ENCODE results near the gene TLE1.

The TLE1 gene

DNA sequence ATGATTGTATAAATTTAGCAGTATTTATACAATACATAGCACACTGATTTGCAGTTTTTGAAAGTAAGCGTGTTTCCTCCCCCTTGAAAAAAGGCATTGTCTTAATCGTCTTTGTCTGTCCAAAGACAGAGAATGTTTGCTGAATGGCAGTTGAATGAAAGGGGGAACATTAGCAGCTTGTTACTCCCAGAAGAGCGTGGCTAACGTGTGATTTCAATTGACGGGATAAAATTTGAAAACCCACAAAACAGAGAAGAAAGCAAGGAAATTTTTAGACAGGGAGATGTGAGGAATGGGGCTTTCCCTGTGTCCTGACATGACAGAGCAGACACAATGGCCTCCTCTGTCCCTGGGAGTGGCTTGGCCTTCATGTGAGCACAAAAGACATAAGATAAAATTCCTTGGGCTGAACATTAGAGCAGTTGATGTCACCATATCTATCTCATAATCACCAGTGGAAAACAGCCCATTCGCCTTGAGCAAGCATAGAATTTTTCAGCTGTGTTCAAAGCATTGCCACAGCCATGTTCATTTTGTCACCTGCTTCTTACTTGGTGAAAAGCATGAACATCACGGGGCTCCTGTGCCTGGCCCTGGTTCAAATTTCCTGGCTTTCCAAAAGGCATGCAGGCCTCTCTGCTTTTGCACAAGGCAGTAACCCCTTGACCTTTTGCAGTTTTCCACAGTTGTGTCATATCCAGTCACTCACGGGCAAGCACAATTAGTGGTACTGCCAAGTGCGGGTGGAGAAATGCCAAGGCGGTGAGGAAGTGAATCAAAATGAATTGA lies 126.9 kb downstream of the TLE1 start:
- TF ChIP-seq POLR2AphosphoS5 (IDR thresholded peaks at IDR 0.05; ENCODE audit: low read depth, low read length) = no peak
- TF ChIP-seq TAF1 (IDR thresholded peaks at IDR 0.05; ENCODE audit: borderline replicate concordance, insufficient read depth, low read length) = no peak
- no peak for TF ChIP-seq FOXP2 (optimal IDR thresholded peaks at IDR 0.05; ENCODE audit: borderline replicate concordance, extremely low read depth, extremely low read length, insufficient read depth)
- TF ChIP-seq SIN3A (IDR thresholded peaks at IDR 0.05; ENCODE audit: borderline replicate concordance, insufficient read depth, low read length) = no peak
- TF ChIP-seq, protein P1, sequence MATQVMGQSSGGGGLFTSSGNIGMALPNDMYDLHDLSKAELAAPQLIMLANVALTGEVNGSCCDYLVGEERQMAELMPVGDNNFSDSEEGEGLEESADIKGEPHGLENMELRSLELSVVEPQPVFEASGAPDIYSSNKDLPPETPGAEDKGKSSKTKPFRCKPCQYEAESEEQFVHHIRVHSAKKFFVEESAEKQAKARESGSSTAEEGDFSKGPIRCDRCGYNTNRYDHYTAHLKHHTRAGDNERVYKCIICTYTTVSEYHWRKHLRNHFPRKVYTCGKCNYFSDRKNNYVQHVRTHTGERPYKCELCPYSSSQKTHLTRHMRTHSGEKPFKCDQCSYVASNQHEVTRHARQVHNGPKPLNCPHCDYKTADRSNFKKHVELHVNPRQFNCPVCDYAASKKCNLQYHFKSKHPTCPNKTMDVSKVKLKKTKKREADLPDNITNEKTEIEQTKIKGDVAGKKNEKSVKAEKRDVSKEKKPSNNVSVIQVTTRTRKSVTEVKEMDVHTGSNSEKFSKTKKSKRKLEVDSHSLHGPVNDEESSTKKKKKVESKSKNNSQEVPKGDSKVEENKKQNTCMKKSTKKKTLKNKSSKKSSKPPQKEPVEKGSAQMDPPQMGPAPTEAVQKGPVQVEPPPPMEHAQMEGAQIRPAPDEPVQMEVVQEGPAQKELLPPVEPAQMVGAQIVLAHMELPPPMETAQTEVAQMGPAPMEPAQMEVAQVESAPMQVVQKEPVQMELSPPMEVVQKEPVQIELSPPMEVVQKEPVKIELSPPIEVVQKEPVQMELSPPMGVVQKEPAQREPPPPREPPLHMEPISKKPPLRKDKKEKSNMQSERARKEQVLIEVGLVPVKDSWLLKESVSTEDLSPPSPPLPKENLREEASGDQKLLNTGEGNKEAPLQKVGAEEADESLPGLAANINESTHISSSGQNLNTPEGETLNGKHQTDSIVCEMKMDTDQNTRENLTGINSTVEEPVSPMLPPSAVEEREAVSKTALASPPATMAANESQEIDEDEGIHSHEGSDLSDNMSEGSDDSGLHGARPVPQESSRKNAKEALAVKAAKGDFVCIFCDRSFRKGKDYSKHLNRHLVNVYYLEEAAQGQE (IDR thresholded peaks at IDR 0.05; ENCODE audit: insufficient read depth in 1 of 2, low read depth in 2 of 2, low read length in 2 of 2) = no peak

DNA sequence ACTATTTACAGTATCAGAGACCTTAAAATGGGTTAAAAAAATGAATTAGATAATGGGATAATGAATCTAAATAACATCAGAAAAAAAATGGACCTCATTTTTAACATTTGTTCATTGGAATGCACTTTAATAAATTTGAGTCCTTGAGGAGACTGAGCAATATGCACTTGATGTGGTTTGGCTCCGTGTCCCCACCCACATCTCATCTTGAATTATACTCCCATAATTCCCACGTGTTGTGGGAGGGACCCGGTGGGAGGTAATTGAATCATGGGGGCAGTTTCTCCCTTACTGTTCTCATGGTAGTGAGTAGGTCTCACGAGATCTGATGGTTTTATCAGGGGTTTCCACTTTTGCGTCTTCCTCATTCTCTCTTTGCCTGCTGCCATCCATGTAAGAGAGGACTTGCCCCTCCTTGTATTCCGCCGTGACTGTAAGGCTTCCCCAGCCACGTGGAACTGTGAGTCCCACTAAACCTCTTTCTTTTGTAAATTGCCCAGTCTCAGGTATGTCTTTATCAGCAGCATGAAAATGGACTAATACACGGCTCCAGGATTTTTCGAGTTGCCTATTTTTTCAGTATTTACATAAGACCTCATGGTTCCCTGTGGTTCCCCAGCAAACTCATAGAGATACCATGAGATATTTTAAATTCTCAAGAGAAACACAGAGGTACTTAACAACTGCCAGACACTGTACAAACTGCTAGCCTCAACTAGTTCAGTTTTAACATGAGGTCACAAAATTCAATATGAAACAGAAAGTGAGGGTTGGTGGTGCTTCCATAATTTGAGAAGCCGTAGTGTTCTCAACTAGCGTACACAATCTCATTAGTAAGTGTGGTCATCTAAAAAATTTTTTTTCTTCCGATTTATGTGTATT lies 128.3 kb downstream of the TLE1 start:
- TF ChIP-seq TAF1 (IDR thresholded peaks at IDR 0.05; ENCODE audit: borderline replicate concordance, insufficient read depth, low read length) = no peak
- no peak for TF ChIP-seq FOXP2 (optimal IDR thresholded peaks at IDR 0.05; ENCODE audit: borderline replicate concordance, extremely low read depth, extremely low read length, insufficient read depth)
- TF ChIP-seq, protein P1 (IDR thresholded peaks at IDR 0.05; ENCODE audit: insufficient read depth in 1 of 2, low read depth in 2 of 2, low read length in 2 of 2) = no peak
- TF ChIP-seq SIN3A (IDR thresholded peaks at IDR 0.05; ENCODE audit: borderline replicate concordance, insufficient read depth, low read length) = no peak
- no peak for TF ChIP-seq POLR2AphosphoS5 (IDR thresholded peaks at IDR 0.05; ENCODE audit: low read depth, low read length)

DNA sequence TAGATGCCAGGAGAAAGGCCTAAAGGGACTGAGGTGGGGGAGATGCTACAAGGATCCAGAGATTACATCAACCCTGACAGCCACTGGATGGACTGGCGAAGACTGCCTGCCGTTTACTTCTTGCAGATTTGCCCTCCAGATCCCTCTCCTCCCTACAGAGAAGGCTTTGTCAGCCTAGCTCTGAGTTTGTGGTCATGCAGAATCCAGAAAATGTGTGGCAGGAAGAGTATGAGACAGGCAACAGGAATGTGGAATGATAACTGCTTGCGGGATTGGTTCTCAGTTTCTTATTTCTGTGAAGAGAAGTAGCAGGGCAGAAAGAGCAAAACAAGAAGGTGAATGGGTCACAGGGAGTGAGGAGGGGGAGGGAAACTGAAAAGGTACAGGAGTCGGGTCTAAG lies 129.6 kb downstream of the TLE1 start:
- no peak for TF ChIP-seq POLR2AphosphoS5 (IDR thresholded peaks at IDR 0.05; ENCODE audit: low read depth, low read length)
- TF ChIP-seq TAF1 (IDR thresholded peaks at IDR 0.05; ENCODE audit: borderline replicate concordance, insufficient read depth, low read length) = no peak
- TF ChIP-seq FOXP2 (optimal IDR thresholded peaks at IDR 0.05; ENCODE audit: borderline replicate concordance, extremely low read depth, extremely low read length, insufficient read depth) = no peak
- TF ChIP-seq, protein P1 (IDR thresholded peaks at IDR 0.05; ENCODE audit: insufficient read depth in 1 of 2, low read depth in 2 of 2, low read length in 2 of 2) = no peak
- TF ChIP-seq SIN3A (IDR thresholded peaks at IDR 0.05; ENCODE audit: borderline replicate concordance, insufficient read depth, low read length) = no peak

DNA sequence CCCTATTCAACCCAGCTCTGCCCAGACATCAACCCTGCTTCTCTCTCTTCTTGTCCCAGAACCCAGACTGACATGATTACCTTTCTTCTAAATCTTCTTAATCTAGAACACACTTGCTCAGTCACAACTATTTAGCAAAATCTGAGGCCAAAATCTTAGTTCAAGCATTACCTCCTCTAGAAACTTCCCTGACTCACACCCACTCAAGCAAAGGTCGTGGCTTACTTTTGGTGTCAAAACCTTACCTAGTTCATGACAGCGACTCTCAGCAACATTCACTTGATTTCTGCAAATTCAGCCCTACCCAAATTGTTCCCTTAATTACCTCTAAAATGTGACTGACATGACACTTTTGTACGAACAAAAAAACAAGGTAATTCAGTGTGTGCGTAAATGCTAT lies 130.2 kb downstream of the TLE1 start:
- TF ChIP-seq, protein P1 (IDR thresholded peaks at IDR 0.05; ENCODE audit: insufficient read depth in 1 of 2, low read depth in 2 of 2, low read length in 2 of 2) = no peak
- no peak for TF ChIP-seq TAF1 (IDR thresholded peaks at IDR 0.05; ENCODE audit: borderline replicate concordance, insufficient read depth, low read length)
- no peak for TF ChIP-seq SIN3A (IDR thresholded peaks at IDR 0.05; ENCODE audit: borderline replicate concordance, insufficient read depth, low read length)
- TF ChIP-seq FOXP2 (optimal IDR thresholded peaks at IDR 0.05; ENCODE audit: borderline replicate concordance, extremely low read depth, extremely low read length, insufficient read depth) = no peak
- TF ChIP-seq POLR2AphosphoS5 (IDR thresholded peaks at IDR 0.05; ENCODE audit: low read depth, low read length) = no peak

Measured in PFSK-1 (cell line).